GM19238 (cell line): ENCODE data around the gene SNX17.

Experiments
- DNase-seq: peaks from one replicate; pipeline ENCODE4 v3.0.0; 2011; ENCODE audit warnings: low spot score; ENCODE audit not compliant: insufficient read length

Gene SNX17

DNA sequence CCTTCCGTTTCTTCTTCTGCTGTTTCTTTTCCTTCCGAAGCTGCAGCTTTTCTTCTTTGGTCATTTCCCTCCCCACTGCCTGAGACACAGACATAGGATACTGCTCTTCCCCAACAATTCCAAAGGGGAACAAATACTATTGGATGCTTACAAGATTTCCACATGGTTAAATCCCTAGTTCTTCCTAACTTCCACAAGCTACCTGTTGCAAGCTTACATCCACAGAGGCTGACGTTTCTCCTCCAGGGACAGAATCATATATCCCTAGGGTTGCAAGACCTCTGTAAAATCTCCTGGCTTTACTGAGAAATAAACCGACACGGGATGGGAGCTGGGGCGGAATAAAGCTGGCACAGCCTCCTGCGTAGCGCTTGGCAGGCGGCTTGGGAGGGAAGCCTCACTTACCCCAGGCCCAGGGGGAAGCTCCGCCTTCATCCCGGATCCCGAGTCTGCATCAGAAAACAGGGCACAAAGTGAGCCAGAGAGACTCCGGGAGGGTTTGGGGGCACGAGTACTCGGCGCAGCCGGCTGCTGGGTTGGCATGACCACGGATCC lies 868 bp upstream of the SNX17 start:
- DNase-seq = peak; percentile 37

DNA sequence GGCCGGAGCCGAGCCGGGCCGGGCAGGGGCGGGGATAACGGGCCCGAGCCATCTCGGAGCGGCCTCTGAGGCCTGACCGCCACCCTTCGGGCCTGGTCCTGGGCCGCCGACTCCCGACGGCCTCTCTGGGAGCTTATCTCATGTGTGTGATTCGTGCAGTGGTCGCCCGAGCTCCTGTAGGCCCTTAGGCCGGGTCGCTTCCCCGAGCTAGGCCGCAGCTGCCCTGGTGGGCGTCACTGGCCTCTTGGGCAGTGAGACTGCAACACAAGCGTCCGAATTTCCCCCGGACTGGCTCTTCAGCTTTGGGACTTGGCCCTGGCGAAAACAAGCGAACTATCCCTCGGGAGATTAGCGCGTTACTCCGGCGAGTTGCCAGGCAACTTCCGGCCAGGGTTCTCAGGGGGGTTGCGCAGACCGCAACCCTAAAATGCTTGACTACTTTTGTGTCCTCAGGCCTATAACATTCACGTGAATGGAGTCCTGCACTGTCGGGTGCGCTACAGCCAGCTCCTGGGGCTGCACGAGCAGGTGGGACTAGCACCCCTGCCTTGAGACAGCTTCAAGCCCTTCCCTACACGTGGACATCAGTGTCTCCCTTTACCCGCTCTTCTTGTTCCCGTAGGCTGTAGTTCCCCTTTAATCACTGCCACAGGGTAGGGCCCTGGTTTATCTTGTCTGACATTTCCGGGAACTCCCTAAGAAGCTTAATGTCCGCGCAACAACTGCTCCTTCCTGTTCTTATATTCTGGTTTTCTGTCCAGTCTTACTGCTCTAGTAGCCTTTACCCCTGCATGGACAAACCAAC lies 602 bp downstream of the SNX17 start:
- DNase-seq = peak; percentile 29

DNA sequence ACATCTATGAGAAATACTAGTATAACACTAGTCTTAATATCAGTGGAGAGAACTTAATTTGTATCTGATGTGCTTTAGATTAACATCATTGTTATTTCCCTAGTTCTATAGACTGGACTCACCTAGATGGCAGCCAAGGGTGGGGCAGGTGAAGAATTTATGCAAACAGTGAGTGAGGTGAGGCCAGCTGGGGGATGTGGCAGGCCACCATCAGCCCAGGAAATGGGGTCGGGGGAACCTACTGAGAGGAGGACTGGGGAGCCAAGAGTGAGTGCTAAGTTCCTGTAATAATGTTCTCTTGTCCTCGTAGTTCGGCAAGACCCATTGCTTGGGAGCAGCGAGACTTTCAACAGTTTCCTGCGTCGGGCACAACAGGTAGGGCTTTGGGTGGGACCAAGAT lies 2.5 kb downstream of the SNX17 start:
- no peak for DNase-seq

- no peak for DNase-seq
Observed at GRCh38 chr2:27373567-27373966, 3.2 kb downstream of the SNX17 start.

GRCh38 chr2:27375513-27376099 lies 5.2 kb downstream of the SNX17 start:
- no peak for DNase-seq

GRCh38 chr2:27376151-27376865 lies 5.9 kb downstream of the SNX17 start:
- no peak for DNase-seq

DNA sequence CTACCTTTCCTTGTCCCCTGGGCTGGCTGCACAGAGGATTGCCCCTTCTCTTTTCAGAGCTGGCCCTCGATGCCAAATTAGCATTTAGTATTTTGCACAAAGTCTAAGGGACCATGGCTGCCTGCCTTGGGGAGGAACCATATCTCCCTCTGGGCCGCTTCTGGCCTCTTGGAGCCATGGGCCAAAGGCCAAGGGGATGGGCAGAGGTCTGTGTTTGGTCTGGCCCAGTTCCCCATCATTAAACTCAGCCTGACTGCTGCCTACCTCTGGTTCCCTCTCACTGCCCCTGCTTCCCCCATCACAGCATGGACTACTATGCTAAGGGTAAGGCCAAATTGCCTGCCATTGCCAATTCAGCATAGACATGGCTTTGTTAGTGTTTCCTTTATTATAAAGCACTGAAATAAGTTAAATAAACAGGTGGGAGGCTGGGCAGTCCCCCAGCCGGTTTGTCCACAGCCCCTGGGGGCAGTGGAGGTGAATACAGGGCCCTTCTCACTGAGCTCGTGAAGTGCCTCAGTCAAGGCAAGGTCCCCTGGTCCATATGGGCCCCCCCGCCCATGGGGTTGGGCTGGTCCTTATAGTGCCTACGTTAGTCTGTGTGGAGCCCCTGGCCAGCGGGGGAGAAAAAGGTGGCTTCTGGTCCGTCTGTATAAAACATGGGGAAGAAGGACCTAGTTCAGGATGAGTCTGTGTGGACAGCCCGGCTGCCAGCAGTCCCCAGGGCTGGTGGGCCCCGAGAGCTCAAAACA lies 6.6 kb downstream of the SNX17 start:
- DNase-seq = no peak

- DNase-seq = no peak
Observed at GRCh38 chr2:27377618-27378095, 7.2 kb downstream of the SNX17 start.

DNA sequence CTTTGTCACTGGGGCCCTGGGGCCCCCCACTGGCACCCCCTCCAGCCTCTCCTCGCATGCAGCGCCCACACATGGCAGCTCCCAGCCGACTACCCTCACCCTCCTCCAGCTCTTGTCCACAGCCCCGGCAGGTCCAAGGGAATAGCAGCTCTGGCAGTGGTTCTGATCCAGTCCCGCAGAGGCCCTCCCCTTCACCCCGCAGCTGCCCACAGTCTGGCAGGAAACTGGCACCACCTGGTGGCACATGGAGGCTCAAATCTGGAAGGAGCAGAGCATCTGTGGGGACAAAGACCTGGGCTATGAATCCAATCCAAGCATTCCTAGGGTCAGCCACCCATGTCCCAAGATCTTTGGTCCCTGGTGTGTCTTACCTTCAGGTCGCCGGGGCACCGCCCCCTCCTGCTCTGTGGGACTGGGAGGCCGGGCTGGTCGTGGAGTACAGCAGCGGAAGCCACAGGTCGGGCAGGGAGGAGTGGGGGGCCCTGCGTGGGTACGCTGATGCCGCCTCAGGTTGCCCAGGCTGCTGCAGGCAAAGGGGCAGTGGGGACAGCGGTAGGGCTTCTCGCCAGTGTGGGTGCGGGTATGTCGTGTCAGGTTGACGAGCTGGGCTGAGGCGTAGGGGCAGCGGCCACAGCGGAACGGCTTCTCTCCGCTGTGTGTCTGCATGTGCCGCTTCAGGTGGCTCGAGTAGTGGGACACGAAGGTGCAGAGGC lies 7.8 kb downstream of the SNX17 start:
- no peak for DNase-seq

DNA sequence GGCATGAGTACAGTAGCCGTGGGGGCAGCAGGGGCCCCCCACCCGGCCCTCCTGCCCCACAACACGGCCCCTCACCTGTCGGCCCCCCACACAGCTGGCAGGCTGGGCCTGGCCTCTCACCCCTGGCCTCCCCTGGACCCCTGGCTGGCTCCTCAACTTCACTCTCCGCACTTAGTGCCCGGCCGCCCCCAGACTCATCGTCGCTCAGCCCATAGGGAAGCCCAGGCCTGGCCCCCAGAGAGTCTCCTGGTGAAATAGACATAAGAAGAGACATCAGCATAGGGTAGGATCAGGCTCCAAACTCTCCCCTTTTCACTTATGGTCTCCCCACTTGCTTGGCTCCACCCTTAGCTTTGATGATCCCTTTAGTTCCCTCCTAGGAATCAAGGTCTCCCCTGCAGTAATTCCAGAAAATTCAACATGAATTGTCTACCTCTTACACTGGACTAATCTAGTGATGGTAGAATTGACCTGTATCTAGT lies 8.4 kb downstream of the SNX17 start:
- DNase-seq = no peak

GRCh38 chr2:27379383-27379835 lies 9.0 kb downstream of the SNX17 start:
- no peak for DNase-seq

- no peak for DNase-seq
Observed at GRCh38 chr2:27379836-27380625, 9.6 kb downstream of the SNX17 start.

DNA sequence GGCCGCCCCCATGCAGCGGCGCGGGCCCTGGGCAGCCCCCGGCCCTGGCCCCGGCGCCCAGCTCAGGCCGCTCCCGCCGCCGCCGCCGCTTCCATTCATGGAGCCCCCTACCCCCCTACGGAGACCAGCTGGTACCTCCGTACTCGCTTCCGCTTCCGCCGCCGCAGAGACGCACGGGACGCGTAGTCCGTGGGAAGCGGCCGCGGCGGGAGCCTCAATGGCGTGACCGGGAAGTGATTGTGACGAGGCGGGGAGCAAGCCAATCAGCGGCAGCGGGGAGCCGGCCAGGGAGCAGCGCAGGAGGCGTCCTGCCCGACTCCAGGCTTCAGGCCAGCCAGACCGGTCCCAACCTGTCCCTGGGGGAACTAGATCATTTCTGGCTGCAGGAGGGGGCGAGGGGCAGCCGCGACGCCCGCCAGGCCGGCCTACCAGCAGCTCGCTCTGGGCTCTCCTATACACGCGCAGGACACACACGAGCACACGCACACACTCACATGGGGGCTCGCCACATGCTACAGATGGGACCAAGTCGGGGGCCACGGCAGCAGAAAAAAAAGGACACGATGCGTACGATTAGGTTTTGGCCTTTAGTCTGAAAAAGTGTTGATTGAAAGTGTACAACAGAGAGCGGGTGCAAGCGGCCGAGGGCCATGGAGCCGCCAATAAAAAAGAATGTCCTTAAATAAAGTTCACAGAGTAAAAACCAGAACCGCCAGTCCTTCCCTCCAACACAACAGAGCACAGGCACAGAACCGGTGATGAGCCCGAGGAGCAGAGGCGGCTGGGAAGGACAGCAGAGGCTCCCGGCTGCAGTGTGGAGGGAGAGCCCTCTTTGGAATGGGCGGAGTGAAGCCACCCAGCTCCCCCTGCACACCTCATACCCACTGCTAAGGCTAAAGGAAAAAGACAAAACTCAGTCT lies 10.5 kb downstream of the SNX17 start, which contains the start of gene ZNF513:
Gene ZNF513, minus strand, starts transcription at position 109 of the 920 bp plus-strand sequence. CDS start 208 bp downstream, outside the sequence.
- peak; percentile 91 for DNase-seq

DNA sequence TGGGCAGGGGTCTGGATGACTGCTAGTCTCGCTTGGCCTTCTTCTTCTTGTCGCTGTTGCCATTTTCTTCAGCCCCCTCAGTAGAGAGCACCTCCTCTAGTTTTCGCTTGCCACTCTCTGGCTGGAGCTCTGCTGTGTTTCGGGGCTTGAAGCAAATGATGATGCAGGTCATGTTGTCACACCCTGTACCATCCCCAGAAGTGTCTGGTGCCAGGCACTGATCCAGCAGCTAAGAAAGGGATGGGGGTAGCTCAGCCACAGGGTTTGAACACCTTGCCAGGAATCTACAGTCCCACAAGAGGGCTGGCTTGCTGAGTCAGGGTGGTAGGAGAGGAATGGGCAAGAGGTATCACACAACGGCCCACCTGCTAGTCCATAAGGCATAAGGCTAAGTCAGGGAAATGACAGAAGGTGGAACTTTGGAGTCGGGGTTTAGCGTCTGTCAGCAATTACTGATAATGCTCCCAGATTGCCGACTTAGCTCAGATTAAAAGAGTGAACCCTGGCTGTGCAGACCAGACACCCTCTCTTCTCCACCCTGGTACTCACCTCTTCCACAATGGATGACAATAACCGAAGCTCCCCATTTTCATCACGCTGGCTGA lies 11.3 kb downstream of the SNX17 start:
- no peak for DNase-seq

- no peak for DNase-seq
Observed at GRCh38 chr2:27390822-27391679, 20.6 kb downstream of the SNX17 start.

DNA sequence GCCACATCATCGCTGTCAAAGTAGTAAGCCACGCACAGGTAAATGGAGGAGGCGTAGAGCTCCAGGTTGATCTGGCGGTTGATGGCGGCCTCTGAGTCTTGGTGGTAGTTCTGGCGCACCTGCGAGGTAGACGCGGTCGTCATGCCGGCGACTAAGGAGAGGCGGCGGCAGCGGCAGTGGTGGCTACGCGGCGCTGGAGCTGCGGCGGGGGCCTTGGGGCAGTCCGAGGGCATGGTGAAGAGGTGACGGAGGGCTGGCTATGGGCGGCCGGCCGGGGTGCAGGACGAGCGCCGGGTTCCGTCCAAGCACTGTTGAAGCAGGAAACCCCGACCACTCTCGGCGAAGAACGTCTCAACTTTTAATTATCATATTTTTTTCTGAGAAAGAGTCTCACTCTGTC lies 22.8 kb downstream of the SNX17 start:
- DNase-seq = no peak

DNA sequence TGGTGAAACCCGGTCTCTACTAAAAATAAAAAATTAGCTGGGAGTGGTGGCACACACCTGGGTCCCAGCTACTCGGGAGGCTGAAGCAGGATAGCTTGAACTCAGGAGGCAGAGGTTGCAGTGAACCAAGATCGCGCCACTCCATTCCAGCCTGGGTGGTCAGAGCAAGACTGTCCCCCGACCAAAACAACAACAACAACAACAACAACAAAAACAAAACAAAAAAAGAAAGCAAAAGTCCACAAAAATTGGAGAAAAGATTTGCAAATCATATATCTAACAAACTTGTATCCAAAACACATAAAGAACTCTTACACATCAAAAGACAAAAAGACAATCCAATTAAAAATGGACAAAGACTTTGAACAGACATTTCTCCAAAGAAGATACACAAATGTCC lies 28.5 kb downstream of the SNX17 start:
- no peak for DNase-seq
